LNCaP clone FGC (cell line): ENCODE data around the gene TTLL9.
"Not testable (repeated sequence)": the region's sequence is repeated elsewhere in the genome, so short reads cannot be mapped to it uniquely, and the experiment has no call there.

ENCODE experiments used
- DNase-seq: peaks from one replicate; pipeline ENCODE4 v3.0.0-alpha.2; 2011; ENCODE audit warnings: low read depth
- H3K4me3 ChIP-seq: 2 replicates; pipeline ENCODE4 v1.5.1; 2011; ENCODE audit warnings: mild to moderate bottlenecking, low read depth, low read length, control low read depth
- TF ChIP-seq, protein P1 (sequence below): IDR thresholded peaks from 2 replicates; pipeline ENCODE4 v1.5.1; 2012; ENCODE audit warnings: mild to moderate bottlenecking; ENCODE audit not compliant: control insufficient read depth, insufficient read depth; ENCODE audit errors: extremely low read depth

TTLL9 gene

DNA sequence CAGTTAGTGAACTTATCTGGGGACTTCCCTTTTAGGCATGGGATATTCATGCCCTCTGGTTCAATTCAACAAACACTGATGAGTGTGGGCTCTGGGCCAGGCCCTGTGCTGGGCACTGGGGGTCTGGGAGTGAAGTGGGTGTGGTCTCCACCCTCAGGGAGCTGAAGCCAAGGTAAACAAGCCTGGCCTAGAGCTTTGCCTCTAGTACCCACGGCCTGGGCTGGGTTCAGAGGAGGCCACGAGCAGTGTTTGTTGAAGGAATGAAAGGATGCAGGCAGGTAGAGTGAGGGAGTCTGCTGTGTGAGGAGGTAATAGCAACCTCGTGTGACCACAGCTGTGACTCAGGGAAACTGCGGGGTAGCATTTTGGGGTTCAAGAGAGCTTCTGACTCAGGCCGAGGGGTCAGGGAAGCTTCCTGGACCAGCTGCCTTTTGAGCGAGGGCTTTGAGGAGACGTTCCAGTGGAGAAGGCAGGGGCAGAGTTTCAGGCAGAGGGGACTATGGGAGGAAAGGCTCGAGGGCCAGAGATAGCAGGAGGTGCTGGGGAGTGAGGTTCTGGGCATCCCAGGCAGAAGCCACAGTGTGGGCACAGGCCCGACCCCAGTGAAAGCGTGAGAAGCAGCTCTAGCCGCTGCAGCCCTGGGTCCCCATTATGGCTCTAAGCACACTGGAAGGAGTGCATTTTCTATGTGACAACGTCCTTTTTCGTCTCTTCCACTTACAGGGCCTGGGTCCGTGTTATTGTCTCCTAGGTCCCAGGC is 45.7 kb upstream of the TTLL9 start:
- H3K4me3 ChIP-seq: no peak overlapping the region
- TF ChIP-seq, protein P1, sequence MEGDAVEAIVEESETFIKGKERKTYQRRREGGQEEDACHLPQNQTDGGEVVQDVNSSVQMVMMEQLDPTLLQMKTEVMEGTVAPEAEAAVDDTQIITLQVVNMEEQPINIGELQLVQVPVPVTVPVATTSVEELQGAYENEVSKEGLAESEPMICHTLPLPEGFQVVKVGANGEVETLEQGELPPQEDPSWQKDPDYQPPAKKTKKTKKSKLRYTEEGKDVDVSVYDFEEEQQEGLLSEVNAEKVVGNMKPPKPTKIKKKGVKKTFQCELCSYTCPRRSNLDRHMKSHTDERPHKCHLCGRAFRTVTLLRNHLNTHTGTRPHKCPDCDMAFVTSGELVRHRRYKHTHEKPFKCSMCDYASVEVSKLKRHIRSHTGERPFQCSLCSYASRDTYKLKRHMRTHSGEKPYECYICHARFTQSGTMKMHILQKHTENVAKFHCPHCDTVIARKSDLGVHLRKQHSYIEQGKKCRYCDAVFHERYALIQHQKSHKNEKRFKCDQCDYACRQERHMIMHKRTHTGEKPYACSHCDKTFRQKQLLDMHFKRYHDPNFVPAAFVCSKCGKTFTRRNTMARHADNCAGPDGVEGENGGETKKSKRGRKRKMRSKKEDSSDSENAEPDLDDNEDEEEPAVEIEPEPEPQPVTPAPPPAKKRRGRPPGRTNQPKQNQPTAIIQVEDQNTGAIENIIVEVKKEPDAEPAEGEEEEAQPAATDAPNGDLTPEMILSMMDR: no peak
- no peak for DNase-seq

DNA sequence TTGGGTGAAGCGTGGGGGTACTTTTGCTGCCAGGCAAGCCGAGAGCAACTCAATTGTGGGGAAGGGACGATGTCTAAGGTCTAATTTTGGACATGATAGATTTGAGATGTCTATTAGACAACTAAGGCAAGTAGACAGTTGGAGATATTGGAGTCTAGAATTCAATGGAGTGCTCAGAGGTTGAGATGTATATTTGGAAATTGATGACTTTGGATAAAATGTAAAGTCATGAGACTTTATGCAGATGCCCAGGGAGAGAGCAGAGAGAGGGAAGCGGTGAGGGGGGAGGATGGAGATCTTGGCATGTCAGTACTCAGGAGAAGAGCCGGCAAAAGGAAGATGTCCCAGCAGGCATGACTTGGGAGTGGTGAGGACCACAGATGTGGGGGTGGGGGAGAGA is 44.4 kb upstream of the TTLL9 start:
- TF ChIP-seq, protein P1: no peak
- no peak for DNase-seq
- H3K4me3 ChIP-seq: no peak overlapping the region

DNA sequence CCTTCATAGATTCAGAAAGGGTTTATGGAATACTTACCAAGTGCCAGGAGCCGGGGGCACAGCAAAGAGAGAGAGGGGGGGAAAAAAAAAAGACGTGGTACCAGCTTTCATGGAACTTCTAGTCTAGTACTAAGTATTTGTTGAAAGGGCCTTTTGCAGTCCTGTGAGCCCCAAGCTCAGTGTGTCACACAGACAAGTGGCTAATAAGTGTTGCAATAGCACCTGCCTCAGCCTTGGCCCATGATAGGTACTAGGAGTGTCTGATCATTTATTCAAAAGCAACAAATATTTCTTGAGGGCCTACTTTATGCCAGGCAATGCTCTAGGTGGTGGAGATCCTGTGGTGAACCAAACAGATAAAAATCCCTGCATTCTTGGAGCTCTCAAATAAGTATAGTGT is 43.4 kb upstream of the TTLL9 start:
- DNase-seq: no peak
- H3K4me3 ChIP-seq: no peak overlapping the region
- TF ChIP-seq, protein P1: no peak

DNA sequence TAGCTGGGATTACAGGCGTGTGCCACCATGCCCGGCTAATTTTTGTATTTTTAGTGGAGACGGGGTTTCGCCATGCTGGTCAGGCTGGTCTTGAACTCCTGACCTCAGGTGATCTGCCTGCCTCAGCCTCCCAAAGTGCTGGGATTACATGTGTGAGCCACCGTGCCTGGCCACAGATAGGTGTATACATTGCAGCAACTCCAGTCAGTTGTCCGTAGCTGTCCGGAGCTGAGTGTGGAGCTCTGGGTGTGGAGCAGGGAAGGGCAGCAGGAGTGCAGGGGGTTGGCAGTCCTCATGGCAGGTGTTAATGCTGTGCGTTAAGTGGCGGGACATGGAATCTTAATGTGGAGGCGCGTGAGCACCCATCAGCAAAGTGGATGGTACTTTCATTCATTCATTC is 42.4 kb upstream of the TTLL9 start:
- DNase-seq, H3K4me3 ChIP-seq: not testable (repeated sequence)

DNA sequence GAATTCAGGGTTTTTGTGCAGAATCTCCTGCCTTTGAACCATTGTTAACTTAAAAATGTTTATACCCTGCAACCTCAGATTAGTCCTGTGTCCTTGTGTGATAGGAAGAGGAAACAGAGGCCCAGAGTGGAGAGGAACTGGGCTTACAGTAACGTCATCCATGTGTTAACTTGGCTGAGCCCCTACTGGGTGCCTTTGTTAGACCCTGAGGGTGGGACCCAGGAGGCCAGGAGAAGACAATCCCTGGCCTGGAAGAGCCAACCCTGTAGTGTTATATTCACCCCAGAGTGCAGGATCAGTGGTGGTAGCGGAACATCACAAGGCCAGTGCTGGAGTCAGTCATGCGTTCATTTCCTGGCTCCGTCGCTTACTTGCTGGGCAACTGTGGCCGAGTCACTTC is 40.7 kb upstream of the TTLL9 start:
- H3K4me3 ChIP-seq: no peak overlapping the region

DNA sequence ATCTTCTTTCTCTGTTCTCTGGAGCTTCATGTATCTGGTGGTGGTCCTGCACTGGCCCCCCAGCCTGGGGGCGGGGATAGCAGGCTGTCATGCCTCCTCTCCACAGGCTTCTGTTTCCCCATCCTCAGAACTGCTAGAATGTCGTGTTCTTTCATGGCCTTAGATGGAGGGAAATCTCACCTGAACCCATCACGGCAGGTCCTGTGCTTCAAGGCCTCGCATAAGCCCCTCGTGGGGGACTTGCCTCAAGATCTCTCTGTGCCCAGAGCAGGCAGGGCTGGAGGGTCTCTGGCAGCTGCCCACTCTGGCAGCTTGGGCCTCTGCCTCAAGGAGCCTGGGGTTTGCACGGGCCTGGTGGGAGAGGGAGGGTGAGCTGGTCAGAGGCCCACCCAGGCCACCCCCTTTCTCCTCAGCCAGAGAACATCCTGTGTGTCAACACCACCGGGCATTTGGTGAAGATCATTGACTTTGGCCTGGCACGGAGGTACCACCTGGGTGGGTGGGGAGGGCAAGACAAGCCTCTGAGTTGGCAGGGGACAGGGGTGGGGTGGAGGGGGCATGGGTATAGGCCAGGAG is 39.9 kb upstream of the TTLL9 start:
- DNase-seq: no peak
- TF ChIP-seq, protein P1: no peak
- no peak overlapping the region for H3K4me3 ChIP-seq

More for the DNA sequence above, 40.7 kb upstream of the TTLL9 start:
- TF ChIP-seq, protein P1: no peak
- no peak for DNase-seq

DNA sequence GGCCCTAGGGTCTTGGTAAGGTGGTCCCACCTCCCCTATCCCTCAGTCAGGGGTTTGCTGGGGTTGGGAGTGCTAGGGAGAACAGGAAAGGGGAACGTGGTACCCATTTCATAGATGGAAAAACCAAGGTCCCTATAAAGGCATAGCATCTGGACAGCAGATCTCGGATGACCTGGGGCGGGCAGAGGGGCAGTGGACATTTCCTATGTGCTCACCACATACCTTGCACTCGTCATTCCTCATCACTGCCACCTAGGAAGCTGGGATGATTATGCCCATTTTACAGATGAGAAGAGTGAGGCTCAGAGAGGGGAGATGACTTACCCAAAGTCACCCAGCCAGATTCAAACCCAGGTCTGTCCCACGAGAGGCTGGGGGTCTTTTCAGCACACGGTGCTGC is 39.2 kb upstream of the TTLL9 start:
- H3K4me3 ChIP-seq: no peak overlapping the region
- TF ChIP-seq, protein P1: no peak
- no peak for DNase-seq
